B cell (primary cell): Measurements from ENCODE around the gene OXSR1. TPM values are rescaled to one million over a fixed set of nuclear protein-coding genes. Genes with fewer than 3 reads are reported as not detected.
"Not testable (repeated sequence)": the region's sequence is repeated elsewhere in the genome, so short reads cannot be mapped to it uniquely, and the experiment has no call there.

ENCODE experiments used
- ATAC-seq: fragments of 200-7000 bp; cut with Tn5 transposase; one replicate; pipeline ENCODE4 v1.10.0; 2021; ENCODE audit warnings: low read depth, mild to moderate bottlenecking, moderate number of reproducible peaks, moderate library complexity
- CTCF ChIA-PET: fragments of 350-600 bp; sonication (Branson Sonifier 250); formaldehyde crosslinking; loops from one replicate; lab custom pipeline; 2021; ENCODE audit warnings: antibody characterized with exemption, inconsistent platforms; lab: Charles Lee
- POLR2A ChIA-PET: fragments of 350-600 bp; sonication (Branson Sonifier 250); formaldehyde crosslinking; loops from one replicate; lab custom pipeline; 2021; ENCODE audit warnings: antibody characterized with exemption; lab: Charles Lee
- DNase-seq: peaks from one replicate; pipeline ENCODE4 v3.0.0; 2013
- H2AFZ ChIP-seq: 2 replicates; pipeline ENCODE4 v1.6.1; 2012; ENCODE audit warnings: mild to moderate bottlenecking, low read depth, low read length; ENCODE audit not compliant: insufficient read depth, poor library complexity, severe bottlenecking
- H3K27ac ChIP-seq, 2 donors: 1 replicate in 1 of 2; 2 replicates in 1 of 2; pipeline ENCODE4 v1.5.1; 2012 to 2013; ENCODE audit warnings: low read length in 2 of 2, mild to moderate bottlenecking in 2 of 2, moderate library complexity in 1 of 2
- H3K27me3 ChIP-seq, 4 experiments: fragments of 200-600 bp in 1 of 4; sonication (generic) in 1 of 4; replicated peaks in 1 of 4; 1 replicate in 2 of 4; 2 replicates in 2 of 4; pipeline versions ENCODE4 v1.6.1 to v1.7.0; 2013 to 2016; ENCODE audit warnings: low read length in 3 of 4, mild to moderate bottlenecking in 2 of 4, mixed read lengths in 1 of 4, moderate library complexity in 1 of 4; ENCODE audit not compliant: insufficient read depth in 4 of 4, control insufficient read depth in 3 of 4; ENCODE audit errors: control extremely low read depth in 1 of 4
- H3K36me3 ChIP-seq, 2 experiments: replicated peaks in 1 of 2; 1 replicate in 1 of 2; 2 replicates in 1 of 2; pipeline versions ENCODE4 v1.6.1 to v1.7.1; 2013; ENCODE audit warnings: low read length in 1 of 2; ENCODE audit not compliant: insufficient read depth in 2 of 2, control insufficient read depth in 1 of 2; ENCODE audit errors: control extremely low read depth in 1 of 2, extremely low read depth in 1 of 2
- H3K4me1 ChIP-seq, 2 donors: fragments of 200-600 bp in 1 of 2; sonication (generic) in 1 of 2; 1 replicate in 1 of 2; 2 replicates in 1 of 2; pipeline versions ENCODE4 v1.5.1 to v1.6.1; 2013 to 2017; ENCODE audit warnings: low read length in 2 of 2; ENCODE audit not compliant: control insufficient read depth in 2 of 2, insufficient read depth in 2 of 2
- H3K4me2 ChIP-seq: replicated peaks from 2 replicates; pipeline ENCODE3; 2012; ENCODE audit warnings: mild to moderate bottlenecking, low read depth, low read length; ENCODE audit not compliant: poor library complexity, severe bottlenecking
- H3K4me3 ChIP-seq, 5 experiments: fragments of 200-600 bp in 1 of 5; sonication (generic) in 1 of 5; 1 replicate in 3 of 5; 2 replicates in 2 of 5; pipeline versions ENCODE4 v1.5.1 to v1.7.0; 2011 to 2016; ENCODE audit warnings: low read length in 4 of 5, mild to moderate bottlenecking in 4 of 5, low read depth in 2 of 5, control low read depth in 1 of 5, moderate library complexity in 1 of 5; ENCODE audit not compliant: insufficient read depth in 1 of 5; ENCODE audit errors: control extremely low read depth in 1 of 5, extremely low read depth in 1 of 5
- H3K79me2 ChIP-seq: fragments of 200-600 bp; sonication (generic); one replicate; pipeline ENCODE4 v1.6.0; 2016; ENCODE audit warnings: low read length; ENCODE audit not compliant: control insufficient read depth, insufficient read depth
- H3K9ac ChIP-seq: fragments of 200-600 bp; sonication (generic); 2 replicates; pipeline ENCODE4 v1.6.1; 2017; ENCODE audit warnings: mild to moderate bottlenecking, low read length, moderate library complexity
- H3K9me3 ChIP-seq, 3 donors: one replicate each; pipeline versions ENCODE4 v1.6.1 to v1.7.1; 2013; ENCODE audit warnings: low read length in 2 of 3; ENCODE audit not compliant: control insufficient read depth in 2 of 3, insufficient read depth in 1 of 3; ENCODE audit errors: control extremely low read depth in 1 of 3
- H4K20me1 ChIP-seq: 2 replicates; pipeline ENCODE4 v1.6.0; 2012; ENCODE audit warnings: mild to moderate bottlenecking, low read length; ENCODE audit not compliant: insufficient read depth, control insufficient read depth, poor library complexity, severe bottlenecking
- H3K27ac Mint-ChIP-seq: one replicate; pipeline ENCODE4 v1.8.0; 2021; ENCODE audit warnings: mixed read lengths
- H3K27me3 Mint-ChIP-seq: one replicate; pipeline ENCODE4 v1.8.0; 2021; ENCODE audit warnings: mixed read lengths
- H3K4me1 Mint-ChIP-seq: one replicate; pipeline ENCODE4 v1.8.0; 2021; ENCODE audit warnings: mixed read lengths
- H3K4me3 Mint-ChIP-seq: one replicate; pipeline ENCODE4 v1.8.0; 2021; ENCODE audit warnings: mixed read lengths
- H3K9me3 Mint-ChIP-seq: one replicate; pipeline ENCODE4 v1.8.0; 2022; ENCODE audit warnings: mixed read lengths; ENCODE audit not compliant: insufficient read depth
- CTCF ChIP-seq: fragments of 200-600 bp; IDR thresholded peaks from one replicate; pipeline ENCODE4 v1.8.0; 2022; ENCODE audit warnings: antibody characterized with exemption, mild to moderate bottlenecking
- EZH2 ChIP-seq: IDR thresholded peaks from 2 replicates; pipeline ENCODE4 v1.6.1; 2012; ENCODE audit warnings: borderline replicate concordance, low read depth, mild to moderate bottlenecking, moderate library complexity, low read length; ENCODE audit not compliant: insufficient read depth, poor library complexity, severe bottlenecking
- WGBS: methylation state at CpG from one replicate; pipeline ENCODE4 v1.1.5; 2013; ENCODE audit warnings: missing lambda C conversion rate; ENCODE audit not compliant: insufficient coverage; 5-methylcytosine and 5-hydroxymethylcytosine counted together
- intact Hi-C: fragments of 100-400 bp; cut with micrococcal nuclease; formaldehyde crosslinking; loops from one replicate; pipeline ENCODE4 v1.10.0; 2022
- polyA plus RNA-seq: library from polyadenylated mRNA; depleted of rRNA; stranded (reverse); fragments of >200 nt; gene quantifications from 2 replicates; pipeline ENCODE4 v1.2.3, GENCODE V29; 2012
- total RNA-seq, 2 donors: library from RNA; stranded (reverse); fragments of 120-200 nt in 1 of 2; gene quantifications; 1 replicate in 1 of 2; 2 replicates in 1 of 2; pipeline versions ENCODE4 v1.2.3 to v1.2.4, GENCODE V29; 2013 to 2022

OXSR1 gene
- total and polyA plus RNA-seq, 2 donors (not counting 1 experiment from before 2014, with no cell fraction given): 15.5 to 41.5 TPM

- no peak overlapping the region for H3K27ac ChIP-seq
- no peak for TF ChIP-seq CTCF
- TF ChIP-seq EZH2: no peak
- H4K20me1 ChIP-seq: no peaks in the 10 kb centered on the region
- H3K27me3 ChIP-seq: no peaks in the 10 kb centered on the region
- POLR2A ChIA-PET: no interaction called here
- intact Hi-C loops: no loop called here
- Mint-ChIP-seq H3K4me3 (no peak overlapping the region), H3K4me1 (peaks cover 16% of the 10 kb centered on the region), H3K27ac (no peak overlapping the region), H3K9me3 (no peaks in the 10 kb centered on the region), H3K27me3 (no peaks in the 10 kb centered on the region)
- H3K9me3 ChIP-seq: no peaks in the 10 kb centered on the region
- no peak overlapping the region for H3K4me2 ChIP-seq
- H3K79me2 ChIP-seq: no peaks in the 10 kb centered on the region
- ATAC-seq (no peak), DNase-seq (no peak)
- CTCF ChIA-PET: no interaction called here
- no peak overlapping the region for H3K9ac ChIP-seq
- H3K4me3 ChIP-seq: no peak overlapping the region
- H3K4me1 ChIP-seq: peaks cover 11 to 12% of the 10 kb centered on the region in 2 donors
- WGBS: 100% methylated on average over 1 of the region's 3 CpGs
- H3K36me3 ChIP-seq: no peaks in the 10 kb centered on the region
- H2AFZ ChIP-seq: no peak overlapping the region
Measured at GRCh38 chr3:38157595-38157994, 7.7 kb upstream of the OXSR1 start.

DNA sequence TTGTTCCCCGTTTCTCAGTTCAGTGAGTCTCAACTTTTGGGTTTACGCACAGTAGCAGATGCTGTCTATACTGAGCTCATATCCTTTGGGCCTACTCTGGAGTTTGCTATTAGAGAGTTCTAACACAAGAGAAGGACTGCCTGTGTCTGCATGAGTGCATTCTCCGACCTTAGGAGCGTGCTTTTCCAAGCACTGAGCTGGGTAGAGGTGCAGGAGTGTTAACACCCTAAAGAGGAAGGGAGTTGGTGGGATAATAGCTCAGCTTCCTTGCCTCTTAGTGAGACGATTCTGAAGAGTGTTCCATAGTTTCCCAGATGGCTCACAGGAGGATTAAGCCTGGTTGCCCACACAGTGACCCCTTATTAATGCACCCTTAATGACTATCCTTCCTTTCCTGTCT is 6.9 kb upstream of the OXSR1 start:
- no peak for ATAC-seq
- Histone ChIP-seq H3K4me3 (no peak overlapping the region), H3K36me3 (no peaks in the 10 kb centered on the region), H2AFZ (peak overlapping the region; percentile 41), H3K9ac (no peak overlapping the region), H3K4me1 (peaks cover 11 to 12% of the 10 kb centered on the region in 2 donors), H3K27me3 (no peaks in the 10 kb centered on the region), H3K9me3 (no peaks in the 10 kb centered on the region), H3K27ac (peak overlapping the region in 1 of 2 donors; percentile 24), H3K79me2 (no peaks in the 10 kb centered on the region), H4K20me1 (no peaks in the 10 kb centered on the region), H3K4me2 (no peak overlapping the region)
- H3K27ac Mint-ChIP-seq: peak overlapping the region; percentile 68
- H3K27me3 Mint-ChIP-seq: no peaks in the 10 kb centered on the region
- peaks cover 15% of the 10 kb centered on the region for H3K4me1 Mint-ChIP-seq
- CTCF ChIA-PET: no interaction called here
- intact Hi-C loops: no loop called here
- no peak for DNase-seq
- WGBS: 66% methylated on average over 4 of the region's 5 CpGs
- no peaks in the 10 kb centered on the region for H3K9me3 Mint-ChIP-seq
- no peak overlapping the region for H3K4me3 Mint-ChIP-seq
- POLR2A ChIA-PET: no interaction called here
- TF ChIP-seq EZH2: no peak
- TF ChIP-seq CTCF: no peak

GRCh38 chr3:38160704-38161103 is 4.6 kb upstream of the OXSR1 start:
- H3K4me1 Mint-ChIP-seq: peaks cover 18% of the 10 kb centered on the region
- H4K20me1 ChIP-seq, H3K9me3 ChIP-seq, H3K27me3 Mint-ChIP-seq, DNase-seq, H3K27ac Mint-ChIP-seq, H3K4me3 ChIP-seq, H3K27me3 ChIP-seq, H3K4me3 Mint-ChIP-seq, H3K9me3 Mint-ChIP-seq, H3K79me2 ChIP-seq, H3K36me3 ChIP-seq, H3K4me2 ChIP-seq, ATAC-seq, CTCF ChIA-PET, H2AFZ ChIP-seq, H3K9ac ChIP-seq, H3K27ac ChIP-seq, POLR2A ChIA-PET: not testable (repeated sequence)
- WGBS: no CpG with 5 or more reads among the region's 11 CpGs
- intact Hi-C loops: loop anchor here (10.0 kb wide), 1 partner anchor 894 kb away; the partner anchor contains the start of genes SCN11A and WDR48
- H3K4me1 ChIP-seq: peaks cover 11 to 12% of the 10 kb centered on the region in 2 donors
